Upper lobe of right lung (tissue), 1 donor: ENCODE results near the gene HOXC11. TPM values are rescaled to one million over a fixed set of nuclear protein-coding genes. Genes with fewer than 3 reads are reported as not detected.

Experiments used
- ATAC-seq: fragments of 200-7000 bp; cut with Tn5 transposase; one replicate; pipeline ENCODE4 v1.9.1; 2020; ENCODE audit warnings: mild to moderate bottlenecking, moderate library complexity
- DNase-seq: peaks from one replicate; pipeline ENCODE4 v3.0.0-alpha.2; 2020
- H3K27ac ChIP-seq: fragments of 200-600 bp; one replicate; pipeline ENCODE4 v1.8.0; 2022
- H3K27me3 ChIP-seq: fragments of 200-600 bp; one replicate; pipeline ENCODE4 v1.8.0; 2022; ENCODE audit warnings: mild to moderate bottlenecking
- H3K36me3 ChIP-seq: fragments of 200-600 bp; one replicate; pipeline ENCODE4 v1.8.0; 2022
- H3K4me1 ChIP-seq: fragments of 200-600 bp; one replicate; pipeline ENCODE4 v1.8.0; 2022
- H3K4me3 ChIP-seq: fragments of 200-600 bp; one replicate; pipeline ENCODE4 v1.8.0; 2022; ENCODE audit warnings: mild to moderate bottlenecking
- H3K9me3 ChIP-seq: fragments of 200-600 bp; one replicate; pipeline ENCODE4 v1.8.0; 2022
- CTCF ChIP-seq: fragments of 200-600 bp; IDR thresholded peaks from one replicate; pipeline ENCODE4 v1.8.0; 2022; ENCODE audit warnings: antibody characterized with exemption
- intact Hi-C: fragments of 100-400 bp; cut with DNase I; formaldehyde crosslinking; loops from one replicate; pipeline ENCODE4 v1.11.0; 2022
- total RNA-seq: library from RNA; stranded (reverse); fragmentation: NEBNext Ultra II Directional; extraction: Animal tissue kit (Norgen Biotek cat#: 25700); gene quantifications from one replicate; pipeline ENCODE4 v1.2.1, GENCODE V29; 2021
- donor health status: DM: no; HTN: yes; CAD: no; lungs with severe emphysema.

Gene HOXC11
- total RNA-seq, 1 donor from 2014 or later = not detected

GRCh38 chr12:53965281-53966084 is 7.4 kb upstream of the HOXC11 start:
- no peak for DNase-seq
- intact Hi-C loops = no loop called here
- Histone ChIP-seq H3K4me3 (no peak overlapping the region), H3K27me3 (peaks cover 100% of the 10 kb centered on the region), H3K36me3 (no peaks in the 10 kb centered on the region), H3K4me1 (no peaks in the 10 kb centered on the region), H3K9me3 (no peaks in the 10 kb centered on the region), H3K27ac (no peak overlapping the region)
- no peak for TF ChIP-seq CTCF
- no peak for ATAC-seq

- Histone ChIP-seq H3K36me3 (no peaks in the 10 kb centered on the region), H3K9me3 (no peaks in the 10 kb centered on the region), H3K27ac (no peak overlapping the region), H3K4me3 (no peak overlapping the region), H3K27me3 (peaks cover 100% of the 10 kb centered on the region), H3K4me1 (no peaks in the 10 kb centered on the region)
- no peak for ATAC-seq
- TF ChIP-seq CTCF = no peak
- intact Hi-C loops = no loop called here
- DNase-seq = no peak
Observed at GRCh38 chr12:53966085-53966384, 6.9 kb upstream of the HOXC11 start.

- TF ChIP-seq CTCF = no peak
- no peak for ATAC-seq
- DNase-seq = no peak
- no peak overlapping the region for H3K27ac ChIP-seq
- no peaks in the 10 kb centered on the region for H3K4me1 ChIP-seq
- H3K27me3 ChIP-seq = peaks cover 100% of the 10 kb centered on the region
- intact Hi-C loops = no loop called here
- H3K9me3 ChIP-seq = no peaks in the 10 kb centered on the region
- H3K4me3 ChIP-seq = no peak overlapping the region
- H3K36me3 ChIP-seq = no peaks in the 10 kb centered on the region
Observed at GRCh38 chr12:53966385-53967133, 6.4 kb upstream of the HOXC11 start.

- H3K9me3 ChIP-seq = no peaks in the 10 kb centered on the region
- DNase-seq = no peak
- peaks cover 100% of the 10 kb centered on the region for H3K27me3 ChIP-seq
- intact Hi-C loops = no loop called here
- no peaks in the 10 kb centered on the region for H3K4me1 ChIP-seq
- no peak for TF ChIP-seq CTCF
- no peak overlapping the region for H3K4me3 ChIP-seq
- no peak overlapping the region for H3K27ac ChIP-seq
- no peak for ATAC-seq
- H3K36me3 ChIP-seq = no peaks in the 10 kb centered on the region
Observed at GRCh38 chr12:53967421-53967925, 5.5 kb upstream of the HOXC11 start.

GRCh38 chr12:53968214-53969127 is 4.5 kb upstream of the HOXC11 start:
- no peaks in the 10 kb centered on the region for H3K9me3 ChIP-seq
- peaks cover 100% of the 10 kb centered on the region for H3K27me3 ChIP-seq
- no peak overlapping the region for H3K27ac ChIP-seq
- ATAC-seq = no peak
- peaks cover 4% of the 10 kb centered on the region for H3K4me1 ChIP-seq
- no peak for TF ChIP-seq CTCF
- H3K4me3 ChIP-seq = no peak overlapping the region
- no peaks in the 10 kb centered on the region for H3K36me3 ChIP-seq
- intact Hi-C loops = no loop called here
- no peak for DNase-seq
